ENCODE results near the gene COX7A2. TPM values are rescaled to one million over a fixed set of nuclear protein-coding genes. Genes with fewer than 3 reads are reported as not detected.

The COX7A2 gene
- total RNA-seq, 1 donor from 2014 or later, result 232 TPM

- DNase-seq (ENCODE audit: low spot score in 2 of 2, unreplicated experiment in 2 of 2), result no peak
- Mint-ChIP-seq H3K4me3 (no peak overlapping the region), H3K36me3 (peaks cover 5% of the 10 kb centered on the region), H3K9me3 (peaks cover 16% of the 10 kb centered on the region), H3K4me1 (peaks cover 3% of the 10 kb centered on the region), H3K27ac (no peak overlapping the region), H3K27me3 (ENCODE audit: low read depth) (no peaks in the 10 kb centered on the region)
- TF ChIP-seq CTCF (IDR thresholded peaks at IDR 0.05; ENCODE audit: unreplicated experiment), result no peak
These were observed 55.2 kb downstream of the COX7A2 start for GRCh38 chr6:75188221-75188925.

Other genes starting within 250 kb of the COX7A2 start
- 10.5 to 12.5 TPM (median 11.3 TPM) in 3 replicates for gene COL12A1, start 37.7 kb downstream of the COX7A2 start, total RNA-seq
- gene TMEM30A, start 41.0 kb upstream of the COX7A2 start, total RNA-seq, result 87.6 to 95.3 TPM (median 90.1 TPM) in 3 replicates
- gene FILIP1, start 250.0 kb upstream of the COX7A2 start, total RNA-seq, result 9.7 to 11.3 TPM (median 10.4 TPM) in 3 replicates